ENCODE results near the gene BCL6.
"Not testable (repeated sequence)": the region's sequence is repeated elsewhere in the genome, so short reads cannot be mapped to it uniquely, and the experiment has no call there.

Gene BCL6

DNA sequence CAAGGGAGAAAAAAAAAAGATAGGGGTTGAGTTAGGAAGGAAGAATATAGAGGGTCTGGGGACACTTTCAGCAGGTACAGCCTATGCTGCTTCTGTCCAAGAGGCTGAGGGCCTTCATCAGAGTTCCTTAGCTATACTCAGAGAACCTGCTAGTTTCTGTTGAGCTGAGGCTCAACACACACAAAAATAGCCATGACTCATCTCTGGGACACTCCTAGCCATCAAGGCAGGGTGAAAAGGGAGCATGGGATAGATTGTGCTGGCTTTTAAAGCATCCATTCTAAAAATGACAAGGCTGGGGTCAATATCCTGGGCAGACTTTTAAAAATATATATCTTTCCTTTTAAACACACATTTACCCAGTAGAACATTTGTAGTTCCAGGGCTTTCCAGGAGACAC lies 40.1 kb downstream of the BCL6 start:
- DNase-seq, result no peak

DNA sequence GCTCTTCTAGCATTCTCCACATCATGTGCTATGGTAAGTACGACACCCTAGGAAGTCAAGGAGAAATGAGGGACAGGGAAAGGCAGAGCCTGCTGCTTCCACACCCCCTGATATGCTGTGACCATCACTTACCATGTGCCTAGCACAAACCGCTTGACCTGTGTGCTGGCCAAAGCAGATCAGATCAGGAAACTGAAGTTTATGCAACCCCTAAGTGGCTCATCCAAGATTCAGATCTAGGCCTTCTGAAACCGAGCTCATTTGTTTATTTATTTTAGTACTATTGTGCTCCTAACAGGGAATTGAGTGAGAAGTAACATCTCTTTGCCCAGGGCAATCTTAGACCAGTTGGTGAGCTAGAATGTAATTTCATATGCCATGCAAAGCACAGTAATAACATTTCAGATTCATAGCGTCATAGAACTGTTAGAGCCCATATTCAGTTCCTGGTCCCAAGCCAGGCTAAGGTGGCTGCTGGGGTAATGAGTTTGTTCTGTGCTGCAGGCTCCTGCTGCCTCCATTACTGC lies 42.7 kb downstream of the BCL6 start, which contains the start of gene RTP2:
Gene RTP2 (minus strand): TSS at position 51 of the 527 bp plus-strand sequence. CDS start 429 bp downstream, outside the sequence.
- DNase-seq, result no peak

DNA sequence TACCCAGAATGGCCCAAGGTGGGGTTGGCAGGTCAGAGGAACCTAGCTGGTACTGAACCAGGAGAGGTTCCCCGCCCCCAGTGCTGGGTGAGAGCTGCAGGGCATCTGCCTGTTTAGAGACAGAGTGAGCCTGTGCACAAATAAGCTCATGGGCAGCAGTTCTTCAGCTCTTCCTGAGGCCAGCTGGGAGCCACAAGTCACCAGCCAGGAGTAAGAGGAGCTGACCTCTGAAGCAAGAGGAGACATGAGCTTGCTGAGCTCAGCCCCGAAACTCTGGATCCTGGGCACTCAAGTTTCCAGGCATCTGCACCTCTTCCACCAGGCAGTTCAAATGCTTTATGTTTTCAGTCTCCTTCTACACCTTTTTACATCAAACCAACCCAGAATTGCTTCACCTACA lies 45.0 kb downstream of the BCL6 start:
- DNase-seq, result no peak

DNA sequence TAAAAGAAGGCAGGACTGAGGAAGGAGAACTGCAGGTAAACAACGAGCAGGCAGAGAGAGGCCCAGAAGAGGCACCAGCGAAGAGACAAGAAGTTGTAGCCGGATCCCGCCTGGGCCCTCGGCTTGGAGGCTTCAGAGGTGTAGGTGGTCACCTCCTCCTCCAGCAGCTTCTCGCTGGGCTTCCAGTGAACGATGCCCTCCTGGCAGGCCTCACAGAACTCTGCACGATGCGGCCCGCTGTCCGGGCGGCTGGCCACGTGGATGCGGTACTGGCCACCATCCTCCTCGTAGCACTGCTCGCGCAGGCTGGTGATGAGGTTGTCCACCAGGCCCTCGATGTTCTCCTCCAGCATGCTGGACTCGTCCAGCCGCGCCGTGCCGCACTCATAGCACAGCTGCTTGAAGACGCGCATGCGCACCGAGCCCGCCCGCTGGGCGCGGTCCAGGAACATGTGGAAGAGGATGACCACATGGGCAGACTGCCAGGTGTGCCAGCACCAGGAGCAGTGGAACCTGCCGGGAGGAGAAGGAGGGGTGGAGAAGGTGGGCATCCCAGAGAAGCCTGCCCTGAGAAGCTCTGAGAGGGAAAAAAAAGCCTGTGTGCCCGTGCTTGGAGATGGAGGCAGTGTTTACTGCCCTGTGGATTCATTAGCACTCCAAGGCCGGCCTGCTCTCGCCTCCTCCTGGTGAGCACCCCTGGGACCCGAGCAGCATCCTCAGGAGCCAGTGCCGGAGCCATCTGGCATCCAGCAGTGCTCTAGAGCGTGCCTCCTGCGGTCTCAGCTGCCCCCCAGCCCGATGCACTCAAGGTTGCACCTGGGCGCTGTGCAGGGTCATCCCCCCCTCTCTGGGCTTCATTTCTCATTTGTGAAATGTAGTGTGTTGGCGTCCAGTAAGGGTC lies 46.5 kb downstream of the BCL6 start:
- no peak for DNase-seq

DNA sequence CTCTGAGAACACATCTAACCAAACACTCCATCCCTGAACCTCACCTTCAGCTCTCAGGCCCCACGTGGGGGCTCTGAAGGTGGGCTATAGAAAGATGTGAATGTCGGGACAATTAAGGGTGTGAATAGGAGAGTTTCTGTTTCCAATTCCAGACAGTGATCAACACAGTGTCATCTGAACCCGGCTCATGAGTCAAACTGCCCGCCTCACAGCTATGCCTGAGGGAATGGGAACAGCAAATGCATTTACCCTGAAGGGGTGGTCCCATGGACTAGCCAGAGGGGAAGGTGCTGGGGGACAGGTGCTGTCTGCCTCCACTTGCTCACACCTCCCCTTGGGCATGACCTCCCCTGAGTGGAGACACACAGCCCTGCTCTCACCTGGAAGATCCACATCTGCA lies 49.2 kb downstream of the BCL6 start:
- no peak for DNase-seq

DNA sequence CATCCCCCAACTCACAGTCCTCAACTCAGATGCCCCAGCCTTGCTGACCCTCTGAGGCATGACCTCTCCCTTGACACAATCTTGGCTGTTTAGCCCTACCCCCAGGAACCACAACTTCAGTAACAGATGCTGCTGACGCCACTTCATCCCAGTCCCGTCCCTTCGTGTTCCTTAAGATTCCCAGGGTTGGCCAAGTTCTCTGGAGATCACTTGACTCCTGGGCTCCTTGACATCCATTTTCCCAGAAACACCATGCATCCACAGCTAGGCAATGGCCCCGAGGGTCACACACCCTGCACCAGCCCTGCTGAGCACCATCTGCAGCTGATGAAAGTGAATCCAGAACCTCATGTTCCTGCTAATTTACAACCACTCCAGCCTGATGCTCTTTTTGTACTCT lies 49.8 kb downstream of the BCL6 start:
- DNase-seq, result no peak

DNA sequence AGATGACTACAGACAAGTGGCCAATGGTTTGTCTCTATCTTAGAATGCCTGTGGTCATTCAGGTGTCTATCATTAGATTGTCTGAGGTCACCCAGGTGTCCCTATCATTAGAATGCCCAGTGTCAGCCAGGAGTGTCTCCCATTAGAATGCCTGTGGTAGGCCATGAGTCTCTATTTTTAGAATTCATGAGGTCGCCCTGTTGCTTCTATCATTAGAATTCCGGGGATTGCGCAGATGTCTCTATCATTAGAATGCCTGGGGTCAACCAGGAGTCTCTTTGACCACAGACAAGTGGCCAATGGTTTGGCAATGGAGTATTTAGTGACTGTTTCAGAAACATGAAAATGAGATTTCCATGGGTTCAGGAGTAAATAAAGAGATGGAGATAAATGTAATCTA lies 50.5 kb downstream of the BCL6 start:
- DNase-seq, result no peak

DNA sequence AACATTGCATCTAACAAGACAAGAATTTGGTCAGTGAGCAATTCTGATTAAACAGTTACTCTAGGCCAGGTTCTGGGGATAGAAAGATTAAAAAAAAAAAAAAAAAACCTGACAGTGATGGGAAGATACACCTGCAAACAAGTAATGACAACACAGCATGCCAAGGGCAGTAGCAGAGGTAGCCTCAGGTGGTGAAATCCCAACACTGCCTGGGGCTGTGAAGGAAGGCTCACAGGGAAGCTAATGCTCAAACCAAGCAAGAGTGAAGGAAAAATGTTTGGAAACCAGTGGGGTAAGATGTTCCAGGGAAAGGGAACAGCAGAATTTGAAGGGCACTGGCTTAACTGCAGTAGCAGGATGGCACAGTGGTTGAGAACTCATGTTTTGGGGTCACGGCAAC lies 51.8 kb downstream of the BCL6 start:
- no peak for DNase-seq

DNA sequence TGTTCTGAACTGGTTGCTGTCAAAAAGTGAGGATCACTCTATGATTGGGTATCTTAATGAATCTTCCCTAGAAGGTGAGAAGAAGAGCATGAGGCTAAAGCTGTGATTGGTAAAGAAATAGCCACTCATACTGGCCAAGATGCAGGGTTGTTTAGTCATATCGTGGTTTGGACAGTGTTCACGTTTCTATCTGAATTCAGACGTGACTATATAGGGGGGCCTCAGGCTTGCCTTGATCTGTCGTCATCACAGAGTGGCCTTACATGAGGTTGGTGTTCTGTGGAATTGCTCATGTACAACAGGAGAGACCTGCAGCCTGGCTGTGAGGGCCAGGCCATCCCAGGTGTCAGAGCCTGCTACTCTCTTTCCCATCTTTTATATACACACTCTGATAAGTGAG lies 55.3 kb downstream of the BCL6 start:
- DNase-seq, result no peak

DNA sequence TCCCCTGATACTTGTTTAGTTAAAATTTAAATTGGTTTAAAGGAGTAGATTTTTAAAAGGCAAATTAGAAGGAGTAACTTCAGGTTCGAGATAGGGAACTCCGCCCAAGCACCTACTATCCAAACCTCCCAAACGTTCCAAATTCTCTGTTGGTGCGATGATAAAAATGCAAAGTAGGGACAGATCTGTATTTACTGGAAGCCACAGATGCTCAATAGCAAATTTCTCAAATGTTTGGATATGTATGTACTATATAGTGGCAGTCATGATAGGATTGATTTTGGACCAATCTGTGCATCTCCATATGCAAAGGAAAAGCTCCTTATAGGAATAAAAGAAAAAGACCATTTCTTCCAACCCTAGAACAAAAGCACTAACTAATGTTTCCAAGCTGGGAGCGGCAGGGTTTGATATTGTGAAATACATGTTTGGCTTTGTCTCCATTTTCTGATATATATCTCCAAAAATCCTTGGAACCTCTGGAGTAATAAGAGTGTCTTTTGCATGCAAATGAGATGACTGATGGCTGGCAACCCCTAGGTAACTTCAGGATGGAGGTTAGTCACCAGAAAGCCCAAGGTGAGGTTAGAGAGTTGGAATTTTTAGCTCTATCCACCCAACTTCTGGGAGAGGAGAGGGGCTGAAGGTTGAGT lies 58.5 kb downstream of the BCL6 start:
- no peak for DNase-seq

DNA sequence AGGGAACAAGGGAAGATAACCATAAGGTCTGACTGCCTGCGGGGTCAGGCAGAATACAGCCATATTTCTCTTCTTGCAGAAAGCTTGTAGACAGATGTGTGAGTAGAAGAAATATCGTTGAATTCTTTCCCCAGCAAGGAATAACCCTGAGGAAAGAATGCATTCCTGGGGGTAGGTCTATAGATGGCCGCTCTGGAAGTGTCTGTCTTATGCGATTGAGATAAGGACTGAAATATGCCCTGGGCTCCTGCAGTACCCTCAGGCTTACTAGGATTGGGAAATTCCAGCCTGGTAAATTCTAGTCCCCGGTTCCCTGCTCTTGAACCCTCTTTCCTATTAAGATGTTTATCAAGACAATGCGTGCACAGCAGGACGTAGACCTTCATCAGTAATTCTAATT lies 59.3 kb downstream of the BCL6 start:
- DNase-seq, result no peak

DNA sequence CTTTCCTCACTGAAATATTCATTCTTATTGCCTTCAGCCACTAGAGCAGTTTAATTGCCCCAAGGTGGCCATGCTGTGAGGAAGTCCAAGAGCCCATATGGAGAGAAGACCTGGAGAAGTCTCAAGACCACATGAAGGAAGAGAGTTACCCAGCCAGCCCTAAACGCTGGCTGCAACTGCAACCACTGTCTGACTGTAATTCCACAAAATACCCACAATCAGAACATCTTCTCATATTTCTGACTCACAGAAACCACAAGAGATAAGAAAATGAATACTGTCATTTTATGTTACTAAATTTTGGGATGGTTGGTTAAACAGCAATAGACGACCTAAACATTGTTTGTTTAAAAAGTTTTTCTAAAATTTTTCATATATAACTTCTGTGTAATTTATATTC lies 60.4 kb downstream of the BCL6 start:
- DNase-seq, result no peak

DNA sequence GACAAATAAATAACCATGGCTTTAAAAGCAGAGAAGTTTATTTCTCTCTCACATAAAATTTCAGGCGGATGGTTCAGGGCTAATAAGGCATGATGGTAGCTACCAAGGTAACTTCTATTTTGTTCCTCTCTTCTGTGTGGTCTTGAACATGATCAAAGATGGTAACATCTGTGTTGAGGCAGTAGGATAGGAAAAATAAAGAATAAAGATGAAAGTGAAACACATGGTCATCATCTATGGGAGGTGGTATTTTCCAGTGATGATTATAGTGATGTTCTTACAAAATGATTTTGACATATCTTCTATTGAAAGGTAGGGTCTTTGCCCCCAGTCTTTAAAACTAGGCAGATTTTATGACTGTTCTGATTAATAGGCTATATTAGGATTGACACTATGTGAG lies 60.8 kb downstream of the BCL6 start:
- no peak for DNase-seq

DNA sequence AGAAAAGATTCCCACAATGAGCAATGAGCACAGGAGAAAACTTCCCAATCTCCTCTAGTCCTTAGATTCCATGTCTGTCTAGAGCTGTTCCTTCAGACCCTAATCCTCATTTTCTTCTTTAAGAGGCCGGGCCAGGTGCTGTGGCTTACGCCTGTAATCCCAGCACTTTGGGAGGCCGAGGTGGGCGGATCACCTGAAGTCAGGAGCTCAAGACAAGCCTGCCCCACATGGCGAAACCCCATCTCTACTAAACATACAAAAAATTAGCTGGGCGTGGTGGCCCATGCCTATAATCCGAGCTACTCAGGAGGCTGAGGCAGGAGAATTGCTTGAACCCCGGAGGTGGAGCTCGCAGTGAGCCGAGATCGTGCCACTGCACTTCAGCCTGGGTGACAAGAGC lies 63.5 kb downstream of the BCL6 start:
- DNase-seq, result not testable (repeated sequence)

DNA sequence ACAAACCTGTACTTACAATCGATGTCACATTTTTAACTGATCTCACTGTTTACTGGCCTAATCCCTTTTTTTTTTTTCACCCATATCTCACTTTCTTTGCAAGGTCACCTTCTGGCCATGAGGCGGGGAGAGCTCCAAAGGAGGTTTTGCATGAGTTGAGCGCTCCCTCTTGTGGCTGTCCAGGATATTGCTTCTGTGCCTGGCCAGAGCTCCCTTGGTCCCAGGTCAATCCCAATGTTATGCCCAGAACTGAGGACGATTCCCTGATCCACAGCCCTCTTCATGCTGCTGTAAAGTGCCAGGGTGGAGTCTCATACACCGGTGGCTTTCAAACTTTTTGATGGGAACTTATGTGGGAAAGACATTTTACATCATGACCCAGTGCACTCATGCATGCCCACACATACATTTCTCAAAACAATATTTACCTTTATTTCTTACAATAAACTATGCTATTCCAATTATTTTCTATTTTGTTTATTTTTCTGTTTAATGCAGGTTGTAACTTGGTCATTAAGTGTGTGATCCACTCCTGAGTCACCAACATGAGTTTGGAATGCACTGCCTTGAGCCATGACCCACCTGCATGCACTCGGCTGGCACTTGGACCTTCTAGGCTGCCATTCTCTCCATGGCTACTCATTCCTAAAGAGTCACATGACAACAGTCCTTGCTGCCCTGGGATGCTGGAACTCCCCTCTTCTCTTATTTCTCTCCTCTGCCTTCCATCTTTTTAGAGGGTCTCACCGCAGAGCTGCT lies 65.5 kb downstream of the BCL6 start:
- DNase-seq, result peak; percentile 28

DNA sequence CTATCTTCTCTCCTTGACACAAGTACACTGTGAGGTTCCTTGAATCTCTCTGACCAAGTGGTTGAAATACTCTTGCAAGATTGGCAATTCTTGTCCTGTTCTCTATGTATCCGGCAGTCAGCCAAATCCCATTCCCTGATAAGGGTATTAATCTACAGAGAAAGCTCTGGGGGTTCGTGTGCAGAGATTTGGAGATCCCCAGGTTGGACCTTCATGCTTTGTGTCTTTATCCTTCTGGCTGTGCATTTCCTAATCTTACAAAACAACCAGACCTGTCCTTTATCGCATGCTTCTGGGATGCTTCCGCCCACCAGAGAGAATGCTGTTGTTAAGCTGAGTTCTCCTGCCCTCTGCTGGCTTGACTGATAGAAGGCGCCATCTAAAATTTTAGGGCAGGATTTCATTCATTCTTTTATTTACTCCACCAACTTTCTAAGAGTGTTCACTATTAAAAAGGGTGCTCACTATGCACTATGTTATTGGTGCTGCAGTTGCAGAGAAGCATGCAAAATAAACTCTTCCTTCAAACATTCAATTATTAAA lies 66.5 kb downstream of the BCL6 start:
- DNase-seq, result peak; percentile 34

DNA sequence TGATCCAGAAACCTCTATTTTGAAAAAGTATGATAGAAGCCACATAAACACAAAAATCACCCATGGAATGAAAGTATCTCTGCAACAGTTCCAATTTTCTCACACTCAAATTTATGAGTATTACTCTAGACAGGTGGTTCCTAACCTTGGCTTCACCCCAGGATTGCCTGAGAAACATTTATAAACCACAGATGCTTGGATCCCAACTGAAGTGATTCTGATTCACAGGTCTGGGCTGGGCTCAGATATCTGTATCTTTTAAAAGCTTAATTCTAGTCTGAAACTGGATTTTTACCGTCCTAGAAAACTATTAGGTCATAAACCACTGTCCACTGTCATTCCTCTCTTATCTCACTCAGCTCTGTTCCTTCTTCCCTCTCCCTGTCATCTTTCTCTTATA lies 67.7 kb downstream of the BCL6 start:
- no peak for DNase-seq

DNA sequence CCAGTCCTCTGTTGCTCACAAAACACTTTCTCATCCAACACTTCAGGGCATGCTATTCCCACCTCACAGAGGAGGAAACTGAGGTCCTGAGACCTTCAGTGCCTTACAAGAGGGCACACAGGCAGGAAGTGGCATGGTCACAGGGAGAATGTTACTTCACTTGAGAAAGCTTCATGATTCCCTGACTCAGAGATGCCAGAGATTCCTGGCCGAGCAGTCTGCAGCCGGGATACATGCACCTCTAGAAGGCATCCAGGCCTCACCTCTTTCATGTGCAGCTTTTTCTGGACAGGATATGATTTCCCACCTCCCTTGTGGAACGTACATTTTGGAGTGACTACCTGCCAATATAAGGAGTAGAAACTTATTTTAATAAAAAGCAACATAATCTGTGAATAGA lies 72.3 kb downstream of the BCL6 start:
- no peak for DNase-seq

Measured in SHP77 treated with DMSO at 0.1 percent for 48 hours (cell line).